Activated CD4-positive, CD25-positive, alpha-beta regulatory T cell (primary cell): Measurements from ENCODE around the gene CATSPER1.

Experiments used
- DNase-seq, 4 experiments: peaks; one replicate each; lab custom pipeline; 2025; lab: John Stamatoyannopoulos, UW

Gene CATSPER1

DNA sequence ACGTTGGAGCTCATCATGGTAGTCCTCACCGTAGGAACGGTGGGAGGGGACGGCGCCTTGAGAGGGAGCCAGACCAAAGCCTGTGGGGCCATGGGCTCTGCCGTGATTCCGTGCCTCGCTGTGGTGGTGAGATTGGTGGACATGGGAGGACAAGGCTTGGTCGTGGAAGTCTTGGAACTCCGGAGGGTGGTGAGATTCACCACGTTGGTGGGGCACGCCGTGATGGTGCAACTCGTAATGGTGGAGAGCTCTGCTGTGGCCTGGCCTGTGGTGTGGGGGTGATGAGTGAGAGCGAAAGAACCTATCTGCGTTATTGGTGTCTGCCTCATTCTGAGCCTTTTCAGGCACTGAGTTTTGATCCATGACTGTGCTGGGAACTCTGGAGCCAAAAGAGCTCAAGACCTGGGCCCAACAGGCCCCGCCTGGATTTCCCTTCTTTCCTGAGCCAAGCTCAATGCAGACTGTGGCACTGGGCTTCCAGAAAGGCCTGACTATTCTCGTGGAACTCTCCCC, at the start of gene CATSPER1:
CATSPER1 (minus strand) TSS at position 463 of the 513 bp plus-strand sequence; CDS start at position 363, 100 bp downstream.
- DNase-seq, result no peak

GRCh38 chr11:66075273-66075672, 49.0 kb upstream of the CATSPER1 start:
- DNase-seq, result no peak

DNA sequence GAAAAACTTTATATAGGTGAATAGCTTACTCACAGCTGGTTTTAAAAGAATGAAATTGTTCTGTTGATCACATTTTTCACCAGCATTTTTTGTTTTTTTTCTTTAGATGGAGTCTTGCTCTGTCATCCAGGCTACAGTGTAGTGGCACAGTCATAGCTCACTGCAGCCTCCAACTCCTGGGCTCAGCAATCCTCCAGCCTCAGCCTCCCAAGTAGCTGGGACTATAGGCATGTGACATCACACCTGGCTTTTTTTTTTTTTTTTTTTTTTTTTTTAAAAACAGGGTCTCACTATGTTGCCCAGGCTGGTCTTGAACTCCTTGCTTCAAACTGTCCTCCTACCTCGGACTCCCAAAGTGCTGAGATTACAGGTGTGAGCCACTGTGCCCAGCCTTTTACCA, 47.4 kb upstream of the CATSPER1 start:
- no peak for DNase-seq

- DNase-seq, result no peak
These were observed 46.2 kb upstream of the CATSPER1 start for GRCh38 chr11:66072518-66072917.

DNA sequence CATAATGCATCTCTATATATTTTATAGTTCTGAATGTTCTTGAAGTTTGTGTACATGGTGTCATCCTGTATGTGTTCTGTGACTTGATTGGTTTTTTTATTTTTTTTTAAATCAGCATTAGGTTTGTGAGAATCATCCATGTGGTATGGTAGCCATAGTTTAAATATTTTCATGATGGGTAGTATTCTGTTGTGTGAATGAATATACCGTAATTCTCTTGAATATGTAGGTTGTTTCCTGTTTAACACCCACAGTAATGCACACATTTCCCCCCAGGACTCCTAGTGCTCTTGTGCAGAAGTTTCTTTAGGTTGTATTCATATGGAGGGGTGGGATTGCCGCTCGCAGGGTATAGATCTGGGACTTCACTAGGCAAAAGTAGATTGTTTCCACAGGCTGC, 45.8 kb upstream of the CATSPER1 start:
- DNase-seq, result no peak

GRCh38 chr11:66071381-66071801, 45.1 kb upstream of the CATSPER1 start:
- DNase-seq, result no peak

DNA sequence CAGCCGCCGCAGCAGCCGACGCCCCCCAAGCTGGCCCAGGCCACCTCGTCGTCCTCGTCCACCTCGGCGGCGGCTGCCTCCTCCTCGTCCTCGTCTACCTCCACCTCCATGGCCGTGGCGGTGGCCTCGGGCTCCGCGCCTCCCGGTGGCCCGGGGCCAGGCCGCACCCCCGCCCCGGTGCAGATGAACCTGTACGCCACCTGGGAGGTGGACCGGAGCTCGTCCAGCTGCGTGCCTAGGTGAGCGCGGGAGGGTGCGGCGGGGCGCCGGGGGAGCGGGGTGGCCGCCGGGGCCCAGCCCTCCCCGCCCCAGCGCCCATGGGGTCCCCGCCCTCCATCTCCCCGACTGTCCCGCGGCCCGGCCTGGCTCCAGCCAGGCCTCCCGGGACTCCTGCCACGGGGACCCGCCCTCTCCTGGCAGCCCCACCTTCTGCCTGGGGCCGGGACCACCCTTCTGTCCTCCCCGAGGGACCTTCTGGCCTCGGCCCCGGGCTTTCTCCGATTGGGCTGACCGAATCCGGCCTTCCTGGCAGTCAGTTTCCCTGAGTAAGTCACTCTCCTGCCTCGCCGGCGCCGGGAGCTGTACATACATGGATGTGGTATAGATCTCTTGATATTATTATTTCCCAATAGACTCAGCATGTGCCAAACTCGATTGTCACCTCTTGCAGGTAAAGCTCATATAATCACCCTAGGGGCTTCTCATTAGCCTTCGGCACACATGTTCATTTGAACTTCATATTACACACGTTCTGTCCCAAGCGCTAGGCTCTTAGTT, 44.5 kb upstream of the CATSPER1 start:
- no peak for DNase-seq

DNA sequence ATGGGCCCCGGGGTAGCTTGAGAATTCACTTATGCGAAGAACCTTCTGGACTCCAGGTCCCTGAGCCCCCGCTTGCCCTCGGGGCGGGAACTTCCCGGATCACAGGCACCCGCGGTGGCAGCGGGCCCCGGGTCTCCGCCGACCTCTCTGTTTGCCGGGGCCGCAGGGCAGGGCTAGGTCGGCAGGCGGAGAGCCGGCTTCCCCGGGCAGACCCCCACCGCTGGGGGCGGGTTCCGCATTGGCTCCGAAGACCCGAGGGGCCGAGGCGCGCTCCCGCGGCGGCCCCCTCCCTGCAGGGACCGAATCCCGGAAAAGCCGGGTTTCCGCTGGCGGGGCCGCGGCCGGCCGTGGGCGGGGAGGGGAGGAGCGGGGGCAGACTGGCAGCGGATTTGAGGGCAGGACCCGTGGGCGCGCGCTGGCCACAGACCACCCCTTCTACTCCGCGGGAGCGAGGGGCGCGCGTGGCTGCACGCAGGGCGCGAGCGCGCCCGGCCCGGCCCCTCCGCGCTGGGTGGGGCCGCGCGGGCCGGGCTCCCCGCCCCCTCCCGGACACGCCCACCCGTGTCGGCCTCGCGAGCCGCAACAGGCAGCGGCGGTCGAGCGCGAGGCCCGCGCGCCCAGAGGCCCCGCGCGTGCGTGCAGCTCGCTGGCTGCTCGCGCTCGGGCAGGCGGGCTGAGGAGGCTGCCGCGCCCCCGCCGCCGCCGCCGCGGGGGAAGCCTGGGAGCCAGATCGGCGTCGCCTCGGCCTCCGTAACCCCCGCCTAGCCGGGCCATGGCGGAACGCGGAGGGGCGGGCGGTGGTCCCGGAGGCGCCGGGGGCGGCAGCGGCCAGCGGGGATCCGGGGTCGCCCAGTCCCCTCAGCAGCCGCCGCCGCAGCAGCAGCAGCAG, 43.7 kb upstream of the CATSPER1 start, which contains the start of gene PACS1:
PACS1 (plus strand) TSS at position 558 of the 889 bp plus-strand sequence; CDS start at position 773, 215 bp downstream.
- peak; percentile 33 to 72 (median 66) for DNase-seq

GRCh38 chr11:66068923-66069714, 42.8 kb upstream of the CATSPER1 start:
- DNase-seq, result peak in 1 of 4 experiments; percentile 21

- DNase-seq, result peak; percentile 53 to 65 (median 59)
These were observed 42.0 kb upstream of the CATSPER1 start for GRCh38 chr11:66068154-66068821.

DNA sequence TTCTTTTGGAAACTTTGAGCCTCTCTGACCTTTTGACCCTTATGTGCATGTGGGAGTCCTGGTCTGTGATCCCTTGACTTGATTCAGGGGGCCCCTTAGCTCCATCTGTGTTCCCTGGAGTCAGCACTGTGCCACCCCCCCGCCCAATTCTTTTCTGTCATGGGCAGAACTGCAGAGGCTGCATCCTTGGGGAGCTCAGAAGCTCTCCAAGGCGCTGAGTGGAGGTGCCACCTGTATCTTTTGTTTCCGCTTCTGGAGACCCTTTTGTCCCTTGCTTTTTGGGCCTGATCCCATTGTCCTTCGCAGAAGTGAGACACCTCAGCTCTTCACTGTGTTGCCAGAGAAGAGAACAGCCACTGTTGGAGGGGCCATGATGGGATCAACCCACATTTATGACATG, 41.4 kb upstream of the CATSPER1 start:
- DNase-seq, result no peak

DNA sequence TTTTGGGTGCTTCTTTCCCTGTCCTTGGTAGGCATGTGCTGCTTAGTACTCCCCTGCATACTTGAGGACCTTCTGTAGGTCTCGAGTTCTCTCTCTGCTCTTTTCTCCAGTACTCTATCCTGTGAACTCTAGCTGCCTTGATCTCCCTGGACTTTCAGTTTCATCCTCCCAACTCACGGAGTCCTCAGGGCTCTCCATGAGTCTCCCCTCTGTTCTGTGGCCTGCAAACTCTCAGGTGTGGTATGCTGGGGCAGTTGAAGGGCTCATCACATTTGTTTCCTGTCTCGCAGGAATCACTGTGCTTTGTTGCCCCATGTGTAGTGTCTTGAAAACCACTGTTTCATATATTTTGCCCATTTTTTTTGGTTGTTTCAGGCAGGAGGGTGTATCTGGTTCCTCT, 40.5 kb upstream of the CATSPER1 start:
- no peak for DNase-seq

DNA sequence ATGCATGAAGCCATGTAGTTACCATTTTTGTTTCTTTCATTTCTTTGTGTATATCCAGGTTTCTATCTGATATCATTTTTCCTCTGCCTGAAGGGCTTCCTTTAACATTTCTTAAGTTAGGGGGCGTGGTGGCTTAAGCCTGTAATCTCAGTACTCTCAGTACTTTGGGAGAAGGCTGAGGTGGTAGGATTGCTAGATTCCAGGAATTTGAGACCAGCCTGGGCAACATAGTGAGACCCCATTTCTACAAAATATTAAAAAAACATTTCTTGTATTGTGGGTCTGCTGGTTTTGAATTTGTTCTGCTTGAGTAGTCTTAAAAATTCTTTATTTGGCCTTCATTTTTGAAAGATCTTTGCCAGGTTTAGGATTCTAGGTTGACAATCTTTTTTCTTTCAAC, 38.3 kb upstream of the CATSPER1 start:
- no peak for DNase-seq

GRCh38 chr11:66063900-66064299, 37.6 kb upstream of the CATSPER1 start:
- DNase-seq, result no peak

- DNase-seq, result no peak
These were observed 36.1 kb upstream of the CATSPER1 start for GRCh38 chr11:66062408-66062807.

DNA sequence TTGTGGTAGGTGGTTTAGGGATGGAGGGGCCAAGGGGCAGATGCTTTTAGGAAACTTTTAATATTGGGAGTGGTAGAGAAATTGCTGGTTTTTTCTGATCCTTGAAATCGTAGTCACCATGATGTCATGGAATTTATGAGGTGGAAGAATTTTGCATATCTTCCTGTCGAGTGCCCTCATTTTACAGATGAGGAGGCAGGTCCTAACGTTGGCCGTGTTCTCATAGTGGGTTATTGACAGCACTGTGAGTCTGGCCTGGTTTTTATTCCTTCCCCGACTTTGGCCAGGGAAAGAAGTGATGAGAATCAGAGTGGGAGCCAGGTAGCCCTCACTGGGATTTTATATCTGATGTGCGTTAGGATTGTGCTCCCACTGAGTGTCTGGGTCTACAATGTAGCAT, 35.0 kb upstream of the CATSPER1 start:
- no peak for DNase-seq

- DNase-seq, result no peak
These were observed 33.8 kb upstream of the CATSPER1 start for GRCh38 chr11:66059966-66060680.

DNA sequence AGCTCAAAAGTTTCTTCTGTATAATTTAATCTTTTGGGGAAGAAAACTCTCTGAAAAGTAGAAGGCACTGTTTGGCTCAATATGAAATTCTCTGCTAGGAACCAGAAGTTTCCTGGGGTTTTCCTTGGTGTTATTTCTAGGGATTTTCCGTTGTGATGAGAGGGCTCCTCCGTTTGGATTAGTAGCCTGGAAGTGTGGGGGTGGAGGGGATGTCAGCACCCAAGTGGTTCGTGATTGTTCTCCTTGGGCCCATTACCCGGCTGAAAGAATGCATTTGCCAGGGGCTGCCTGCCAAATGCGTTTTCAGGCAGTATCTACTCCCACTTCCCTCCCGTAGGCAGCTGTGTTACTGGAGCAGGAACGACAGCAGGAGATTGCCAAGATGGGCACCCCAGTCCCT, 30.2 kb upstream of the CATSPER1 start:
- DNase-seq, result no peak

DNA sequence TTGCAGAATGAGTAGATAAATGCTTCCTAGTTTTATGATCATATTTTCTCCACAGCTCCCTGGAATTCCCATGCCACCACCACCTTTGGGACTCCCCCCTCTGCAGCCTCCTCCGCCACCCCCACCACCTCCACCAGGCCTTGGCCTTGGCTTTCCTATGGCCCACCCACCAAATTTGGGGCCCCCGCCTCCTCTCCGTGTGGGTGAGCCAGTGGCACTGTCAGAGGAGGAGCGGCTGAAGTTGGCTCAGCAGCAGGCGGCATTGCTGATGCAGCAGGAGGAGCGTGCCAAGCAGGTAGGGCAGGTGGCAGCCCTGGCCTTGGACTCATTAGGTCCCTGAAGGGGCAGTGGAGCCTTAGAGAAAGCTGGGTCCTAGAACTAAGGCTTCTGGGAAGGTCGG, 28.7 kb upstream of the CATSPER1 start:
- DNase-seq, result no peak

- DNase-seq, result no peak
These were observed 26.3 kb upstream of the CATSPER1 start for GRCh38 chr11:66052664-66052982.
